IMR-90 (cell line): ENCODE data around the gene DISC1. TPM values are rescaled to one million over a fixed set of nuclear protein-coding genes. Genes with fewer than 3 reads are reported as not detected.

Experiments used
- ATAC-seq: fragments of 200-7000 bp; cut with Tn5 transposase; 2 replicates; pipeline ENCODE4 v1.9.1; 2020; ENCODE audit warnings: low read depth, mild to moderate bottlenecking, moderate library complexity
- BruUV-seq: library from RNA; stranded (reverse); fragments of 400-500 nt; replicated peaks from 2 replicates; lab custom pipeline; 2021; lab: Mats Ljungman, UMichigan
- CTCF ChIA-PET: fragments of 300-600 bp; formaldehyde crosslinking; extraction: SDS; loops from one replicate; lab custom pipeline; 2021; ENCODE audit warnings: antibody characterized with exemption; lab: Yijun Ruan, JAX
- POLR2A ChIA-PET: fragments of 300-600 bp; sonication (Branson Sonifier 250); formaldehyde crosslinking; loops from one replicate; lab custom pipeline; 2022; ENCODE audit warnings: antibody characterized with exemption; ENCODE audit not compliant: unreplicated experiment; lab: Charles Lee
- DNase-seq: peaks from one replicate; pipeline ENCODE4 v3.0.0; 2013
- H2AFZ ChIP-seq: replicated peaks from 2 replicates; pipeline ENCODE3; 2013; ENCODE audit warnings: low read length, mild to moderate bottlenecking; ENCODE audit not compliant: poor library complexity
- H2AK5ac ChIP-seq: 2 replicates; pipeline ENCODE4 v1.6.1; 2013; ENCODE audit warnings: low read depth, low read length, inconsistent platforms
- H2AK9ac ChIP-seq: replicated peaks from 2 replicates; pipeline ENCODE3; 2013; ENCODE audit warnings: mild to moderate bottlenecking, low read depth, low read length, moderate library complexity; ENCODE audit not compliant: poor library complexity
- H2BK120ac ChIP-seq: 2 replicates; pipeline ENCODE4 v1.6.1; 2013; ENCODE audit warnings: low read depth, low read length, inconsistent platforms
- H2BK15ac ChIP-seq: 3 replicates; pipeline ENCODE4 v1.6.1; 2013; ENCODE audit warnings: low read depth, low read length, inconsistent platforms
- H2BK20ac ChIP-seq: 2 replicates; pipeline ENCODE4 v1.6.1; 2013; ENCODE audit warnings: low read depth, mild to moderate bottlenecking, inconsistent platforms, low read length, moderate library complexity
- H2BK5ac ChIP-seq: 2 replicates; pipeline ENCODE4 v1.6.1; 2013; ENCODE audit warnings: mild to moderate bottlenecking, low read depth, low read length, inconsistent platforms; ENCODE audit not compliant: poor library complexity, severe bottlenecking
- H3K14ac ChIP-seq: replicated peaks from 2 replicates; pipeline ENCODE4 v1.6.1; 2013; ENCODE audit warnings: low read depth, low read length, inconsistent platforms
- H3K18ac ChIP-seq: 2 replicates; pipeline ENCODE4 v1.6.1; 2013; ENCODE audit warnings: low read depth, low read length, control low read depth
- H3K23ac ChIP-seq: 2 replicates; pipeline ENCODE4 v1.6.1; 2013; ENCODE audit warnings: low read depth, low read length, inconsistent platforms
- H3K27ac ChIP-seq: 2 replicates; pipeline ENCODE4 v1.5.1; 2013; ENCODE audit warnings: mild to moderate bottlenecking, control low read depth, low read length; ENCODE audit not compliant: insufficient read depth
- H3K27me3 ChIP-seq: 2 replicates; pipeline ENCODE4 v1.6.1; 2013; ENCODE audit warnings: low read length; ENCODE audit not compliant: control insufficient read depth, insufficient read depth
- H3K36me3 ChIP-seq: 2 replicates; pipeline ENCODE4 v1.6.1; 2013; ENCODE audit warnings: low read length, mixed read lengths; ENCODE audit not compliant: control insufficient read depth, insufficient read depth
- H3K4ac ChIP-seq: 2 replicates; pipeline ENCODE4 v1.6.1; 2013; ENCODE audit warnings: low read depth, low read length, inconsistent platforms
- H3K4me1 ChIP-seq: 2 replicates; pipeline ENCODE4 v1.6.1; 2013; ENCODE audit warnings: low read length, mixed read lengths; ENCODE audit not compliant: control insufficient read depth, insufficient read depth
- H3K4me2 ChIP-seq: 2 replicates; pipeline ENCODE4 v1.6.1; 2013; ENCODE audit warnings: low read depth, mild to moderate bottlenecking, control low read depth, low read length, moderate library complexity
- H3K4me3 ChIP-seq: 2 replicates; pipeline ENCODE4 v1.5.1; 2013; ENCODE audit warnings: low read depth, mild to moderate bottlenecking, control low read depth, low read length, moderate library complexity; ENCODE audit not compliant: insufficient read depth
- H3K56ac ChIP-seq: 2 replicates; pipeline ENCODE4 v1.6.1; 2013; ENCODE audit warnings: low read length, inconsistent platforms; ENCODE audit not compliant: insufficient read depth; ENCODE audit errors: extremely low read depth
- H3K79me1 ChIP-seq, 2 experiments: 2 replicates each; pipeline ENCODE4 v1.6.1; 2013; ENCODE audit warnings: low read length in 2 of 2, inconsistent platforms in 1 of 2, low read depth in 1 of 2
- H3K9ac ChIP-seq: 2 replicates; pipeline ENCODE4 v1.6.1; 2013; ENCODE audit warnings: low read depth, low read length, control low read depth
- H3K9me1 ChIP-seq: 2 replicates; pipeline ENCODE4 v1.6.1; 2013; ENCODE audit warnings: low read length, inconsistent platforms; ENCODE audit not compliant: insufficient read depth
- H3K9me3 ChIP-seq: 2 replicates; pipeline ENCODE4 v1.6.1; 2013; ENCODE audit warnings: low read length; ENCODE audit not compliant: control insufficient read depth, insufficient read depth
- H4K20me1 ChIP-seq: 2 replicates; pipeline ENCODE4 v1.6.1; 2013; ENCODE audit warnings: low read length, inconsistent platforms; ENCODE audit not compliant: insufficient read depth
- H4K5ac ChIP-seq: 2 replicates; pipeline ENCODE4 v1.6.1; 2013; ENCODE audit warnings: mild to moderate bottlenecking, low read depth, low read length, control low read depth
- H4K8ac ChIP-seq, 2 experiments: 2 replicates each; pipeline ENCODE4 v1.6.1; 2013; ENCODE audit warnings: low read depth in 2 of 2, low read length in 2 of 2, control low read depth in 1 of 2, inconsistent platforms in 1 of 2
- H4K91ac ChIP-seq: 2 replicates; pipeline ENCODE4 v1.6.1; 2013; ENCODE audit warnings: low read depth, low read length, inconsistent platforms; ENCODE audit not compliant: insufficient read depth
- BHLHE40 ChIP-seq: fragments of 150-350 bp; IDR thresholded peaks from 2 replicates; pipeline ENCODE4 v1.6.1; 2016; ENCODE audit warnings: mild to moderate bottlenecking, low read depth, low read length
- CEBPB ChIP-seq: IDR thresholded peaks from 2 replicates; pipeline ENCODE4 v1.6.1; 2012; ENCODE audit warnings: low read depth, low read length, improper control_type of control experiment
- CHD1 ChIP-seq: IDR thresholded peaks from 2 replicates; pipeline ENCODE4 v1.6.1; 2012; ENCODE audit warnings: low read depth, low read length, improper control_type of control experiment
- FOS ChIP-seq: fragments of 150-350 bp; IDR thresholded peaks from 2 replicates; pipeline ENCODE4 v1.6.1; 2016; ENCODE audit warnings: low read depth, low read length
- MAFK ChIP-seq: IDR thresholded peaks from 2 replicates; pipeline ENCODE4 v1.6.1; 2012; ENCODE audit warnings: low read depth, low read length, improper control_type of control experiment
- MAZ ChIP-seq: IDR thresholded peaks from 2 replicates; pipeline ENCODE4 v1.6.1; 2012; ENCODE audit warnings: low read depth, mild to moderate bottlenecking, low read length, improper control_type of control experiment, moderate library complexity, borderline replicate concordance
- MXI1 ChIP-seq: IDR thresholded peaks from 2 replicates; pipeline ENCODE4 v1.6.1; 2012; ENCODE audit warnings: low read depth, mild to moderate bottlenecking, low read length, moderate library complexity, borderline replicate concordance
- NFE2L2 ChIP-seq: fragments of 150-350 bp; IDR thresholded peaks from 2 replicates; pipeline ENCODE4 v1.6.1; 2016; ENCODE audit warnings: low read depth, mild to moderate bottlenecking, low read length
- POLR2A ChIP-seq: IDR thresholded peaks from 2 replicates; pipeline ENCODE4 v1.6.1; 2012; ENCODE audit warnings: mild to moderate bottlenecking, low read depth, low read length
- RAD21 ChIP-seq: IDR thresholded peaks from 2 replicates; pipeline ENCODE4 v1.6.1; 2012; ENCODE audit warnings: low read length, improper control_type of control experiment
- RCOR1 ChIP-seq: IDR thresholded peaks from 2 replicates; pipeline ENCODE4 v1.6.1; 2012; ENCODE audit warnings: mild to moderate bottlenecking, low read length, improper control_type of control experiment; ENCODE audit not compliant: insufficient replicate concordance
- RFX5 ChIP-seq: IDR thresholded peaks from 2 replicates; pipeline ENCODE4 v1.8.0; 2012; ENCODE audit warnings: low read depth, mild to moderate bottlenecking, low read length, moderate library complexity
- SMC3 ChIP-seq: fragments of 150-350 bp; IDR thresholded peaks from 2 replicates; pipeline ENCODE4 v1.6.1; 2016; ENCODE audit warnings: low read depth, mild to moderate bottlenecking, antibody characterized with exemption, low read length, moderate library complexity
- WGBS, 2 experiments: methylation state at CpG; one replicate each; pipeline versions ENCODE4 v1.1.5 to v1.1.7; 2013; ENCODE audit warnings: missing lambda C conversion rate in 2 of 2; ENCODE audit not compliant: insufficient read length in 1 of 2; ENCODE audit errors: extremely low coverage in 2 of 2; 5-methylcytosine and 5-hydroxymethylcytosine counted together
- dilution Hi-C: fragments of 300-500 bp; cut with HindIII; formaldehyde crosslinking; loops from one replicate; pipeline ENCODE4 v1.14.3; 2018; ENCODE audit warnings: low sequenced_read_pairs; ENCODE audit not compliant: unreplicated experiment
- in situ Hi-C: fragments of 300-500 bp; cut with MboI; formaldehyde crosslinking; loops from 3 replicates; pipeline ENCODE4 v1.14.3; 2019; ENCODE audit warnings: low sequenced_read_pairs, inconsistent platforms, mixed read lengths
- intact Hi-C: fragments of 100-400 bp; cut with micrococcal nuclease; formaldehyde crosslinking; loops from 2 replicates; pipeline ENCODE4 v1.10.0; 2022
- polyA plus RNA-seq, 3 experiments: library from polyadenylated mRNA; depleted of rRNA; stranded (reverse); fragments of >200 nt; gene quantifications; 2 replicates each; pipeline ENCODE4 v1.2.3, GENCODE V29; 2012; ENCODE audit warnings: low replicate concordance in 1 of 3
- total RNA-seq: library from RNA; depleted of rRNA; stranded (reverse); fragments of >200 nt; gene quantifications from 2 replicates; pipeline ENCODE4 v1.2.3, GENCODE V29; 2012
- TF ChIP-seq, protein P1 (sequence below): conservative IDR thresholded peaks from 2 replicates; pipeline ENCODE4 v1.5.1; 2012; ENCODE audit warnings: mild to moderate bottlenecking, low read depth, low read length, improper control_type of control experiment
- TF ChIP-seq, protein P2 (sequence below): fragments of 150-350 bp; IDR thresholded peaks from 2 replicates; pipeline ENCODE4 v1.6.1; 2016; ENCODE audit warnings: low read depth, mild to moderate bottlenecking, low read length, moderate library complexity, borderline replicate concordance
- TF ChIP-seq, protein P3 (sequence below): fragments of 150-350 bp; IDR thresholded peaks from 2 replicates; pipeline ENCODE4 v1.6.1; 2017; ENCODE audit warnings: mild to moderate bottlenecking, antibody characterized with exemption, low read length, low read depth

DISC1 gene
- total and polyA plus RNA-seq, 2 of the 4 experiments (the other 2 are of a cell fraction): 2.2 to 7.0 TPM

DNA sequence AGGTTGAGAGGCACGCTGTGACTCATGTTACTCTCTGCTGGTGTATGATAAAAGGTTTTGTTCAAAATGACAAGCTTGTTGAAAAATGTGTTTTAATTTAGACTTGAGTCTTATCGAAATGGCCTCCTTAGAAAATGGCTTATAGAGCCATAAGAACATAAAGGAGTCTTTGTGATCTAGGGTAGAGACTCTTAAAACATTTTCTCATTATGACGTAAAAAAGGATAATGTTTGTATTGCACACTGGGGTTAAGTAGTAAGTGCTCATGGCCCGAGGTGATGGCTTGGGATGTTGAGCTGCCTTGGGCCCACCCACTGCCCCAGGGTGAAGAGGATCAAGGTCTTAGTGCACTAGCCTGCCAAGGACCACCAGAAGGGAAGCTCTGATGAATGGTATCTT is 117.4 kb downstream of the DISC1 start:
- no peak overlapping the region for H3K4me3 ChIP-seq
- dilution Hi-C loops: no loop called here
- no peaks in the 10 kb centered on the region; the same call in 1 of the 2 replicates for H3K4me1 ChIP-seq
- ATAC-seq: no peak
- no peak overlapping the region for H2BK5ac ChIP-seq
- no peak overlapping the region for H3K18ac ChIP-seq
- intact Hi-C loops: no loop called here
- no peaks in the 10 kb centered on the region for H3K36me3 ChIP-seq
- no peak overlapping the region for H2AFZ ChIP-seq
- no peak overlapping the region for H3K4me2 ChIP-seq
- TF ChIP-seq RCOR1 (no peak), MAFK (no peak), RFX5 (no peak), POLR2A (no peak), NFE2L2 (no peak), MAZ (no peak), SMC3 (no peak), CHD1 (no peak), RAD21 (no peak), MXI1 (no peak), FOS (no peak), CEBPB (no peak), BHLHE40 (no peak)
- TF ChIP-seq, protein P1, sequence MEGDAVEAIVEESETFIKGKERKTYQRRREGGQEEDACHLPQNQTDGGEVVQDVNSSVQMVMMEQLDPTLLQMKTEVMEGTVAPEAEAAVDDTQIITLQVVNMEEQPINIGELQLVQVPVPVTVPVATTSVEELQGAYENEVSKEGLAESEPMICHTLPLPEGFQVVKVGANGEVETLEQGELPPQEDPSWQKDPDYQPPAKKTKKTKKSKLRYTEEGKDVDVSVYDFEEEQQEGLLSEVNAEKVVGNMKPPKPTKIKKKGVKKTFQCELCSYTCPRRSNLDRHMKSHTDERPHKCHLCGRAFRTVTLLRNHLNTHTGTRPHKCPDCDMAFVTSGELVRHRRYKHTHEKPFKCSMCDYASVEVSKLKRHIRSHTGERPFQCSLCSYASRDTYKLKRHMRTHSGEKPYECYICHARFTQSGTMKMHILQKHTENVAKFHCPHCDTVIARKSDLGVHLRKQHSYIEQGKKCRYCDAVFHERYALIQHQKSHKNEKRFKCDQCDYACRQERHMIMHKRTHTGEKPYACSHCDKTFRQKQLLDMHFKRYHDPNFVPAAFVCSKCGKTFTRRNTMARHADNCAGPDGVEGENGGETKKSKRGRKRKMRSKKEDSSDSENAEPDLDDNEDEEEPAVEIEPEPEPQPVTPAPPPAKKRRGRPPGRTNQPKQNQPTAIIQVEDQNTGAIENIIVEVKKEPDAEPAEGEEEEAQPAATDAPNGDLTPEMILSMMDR: no peak
- TF ChIP-seq, protein P2, sequence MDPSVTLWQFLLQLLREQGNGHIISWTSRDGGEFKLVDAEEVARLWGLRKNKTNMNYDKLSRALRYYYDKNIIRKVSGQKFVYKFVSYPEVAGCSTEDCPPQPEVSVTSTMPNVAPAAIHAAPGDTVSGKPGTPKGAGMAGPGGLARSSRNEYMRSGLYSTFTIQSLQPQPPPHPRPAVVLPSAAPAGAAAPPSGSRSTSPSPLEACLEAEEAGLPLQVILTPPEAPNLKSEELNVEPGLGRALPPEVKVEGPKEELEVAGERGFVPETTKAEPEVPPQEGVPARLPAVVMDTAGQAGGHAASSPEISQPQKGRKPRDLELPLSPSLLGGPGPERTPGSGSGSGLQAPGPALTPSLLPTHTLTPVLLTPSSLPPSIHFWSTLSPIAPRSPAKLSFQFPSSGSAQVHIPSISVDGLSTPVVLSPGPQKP: no peak
- TF ChIP-seq, protein P3, sequence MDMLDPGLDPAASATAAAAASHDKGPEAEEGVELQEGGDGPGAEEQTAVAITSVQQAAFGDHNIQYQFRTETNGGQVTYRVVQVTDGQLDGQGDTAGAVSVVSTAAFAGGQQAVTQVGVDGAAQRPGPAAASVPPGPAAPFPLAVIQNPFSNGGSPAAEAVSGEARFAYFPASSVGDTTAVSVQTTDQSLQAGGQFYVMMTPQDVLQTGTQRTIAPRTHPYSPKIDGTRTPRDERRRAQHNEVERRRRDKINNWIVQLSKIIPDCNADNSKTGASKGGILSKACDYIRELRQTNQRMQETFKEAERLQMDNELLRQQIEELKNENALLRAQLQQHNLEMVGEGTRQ: no peak
- no peak overlapping the region for H3K56ac ChIP-seq
- ChIA-PET CTCF (interaction anchor here (0.6 to 2.0 kb wide), 2 partner anchors 13 kb away, joined by 3 to 6 read pairs; no protein-coding TSS in a partner anchor), POLR2A (no interaction called here)
- H4K8ac ChIP-seq: no peak overlapping the region
- no peak overlapping the region for H3K4ac ChIP-seq
- no TSS peak for BruUV-seq
- H3K14ac ChIP-seq: no peak overlapping the region
- no peaks in the 10 kb centered on the region for H3K27me3 ChIP-seq
- WGBS, 2 experiments: no CpG with 5 or more reads among the region's 4 CpGs
- H4K91ac ChIP-seq: no peak overlapping the region
- H4K20me1 ChIP-seq: no peaks in the 10 kb centered on the region
- peaks cover 0 to 4% of the 10 kb centered on the region in 2 experiments; a peak in 1 of 4 replicates for H3K79me1 ChIP-seq
- H4K5ac ChIP-seq: no peak overlapping the region
- H3K9me1 ChIP-seq: peaks cover 3% of the 10 kb centered on the region; the same call in 1 of the 2 replicates
- no peak overlapping the region for H2AK9ac ChIP-seq
- no peak overlapping the region for H3K27ac ChIP-seq
- no peak overlapping the region for H2BK20ac ChIP-seq
- H3K9ac ChIP-seq: no peak overlapping the region
- H2BK120ac ChIP-seq: no peak overlapping the region
- no peak overlapping the region for H2AK5ac ChIP-seq
- in situ Hi-C loops: no loop called here
- no peaks in the 10 kb centered on the region for H3K9me3 ChIP-seq
- no peak for DNase-seq
- H3K23ac ChIP-seq: no peak overlapping the region
- no peak overlapping the region for H2BK15ac ChIP-seq
